Vagina (tissue), 2 donors: ENCODE measurements around the gene NCOA3. TPM values are rescaled to one million over a fixed set of nuclear protein-coding genes. Genes with fewer than 3 reads are reported as not detected.

Source experiments
- DNase-seq, 2 donors: peaks; one replicate each; pipeline ENCODE4 v3.0.0-alpha.2; 2017; ENCODE audit errors: extremely low spot score in 2 of 2
- H3K27ac ChIP-seq: fragments of 200-600 bp; sonication (generic); one replicate; pipeline ENCODE4 v1.5.1; 2019
- H3K27me3 ChIP-seq: fragments of 200-600 bp; sonication (generic); one replicate; pipeline ENCODE4 v1.5.1; 2019
- H3K36me3 ChIP-seq, 2 donors: fragments of 200-600 bp; sonication (generic); one replicate each; pipeline ENCODE4 v1.5.1; 2017 to 2019
- H3K4me1 ChIP-seq: fragments of 200-600 bp; sonication (generic); one replicate; pipeline ENCODE4 v1.5.1; 2019
- H3K4me3 ChIP-seq, 2 donors: fragments of 200-600 bp; sonication (generic); 1 replicate in 1 of 2; 2 replicates in 1 of 2; pipeline ENCODE4 v1.5.1; 2016 to 2019
- H3K9me3 ChIP-seq: fragments of 200-600 bp; sonication (generic); one replicate; pipeline ENCODE4 v1.5.1; 2019
- CTCF ChIP-seq, 3 experiments: fragments of 450-650 bp in 2 of 3; fragments of 200-600 bp in 1 of 3; sonication (generic) in 1 of 3; IDR thresholded peaks; one replicate each; pipeline ENCODE4 v1.5.1; 2017 to 2019; ENCODE audit warnings: antibody characterized with exemption in 3 of 3, mild to moderate bottlenecking in 2 of 3, moderate library complexity in 2 of 3
- POLR2A ChIP-seq, 2 donors: fragments of 450-650 bp; IDR thresholded peaks; one replicate each; pipeline ENCODE4 v1.6.1; 2017; ENCODE audit warnings: antibody characterized with exemption in 2 of 2, mild to moderate bottlenecking in 2 of 2, moderate library complexity in 2 of 2
- POLR2AphosphoS5 ChIP-seq, 2 donors: sonication (generic); formaldehyde crosslinking; IDR thresholded peaks; one replicate each; pipeline ENCODE4 v1.9.0; 2017; ENCODE audit warnings: antibody characterized with exemption in 2 of 2, mild to moderate bottlenecking in 2 of 2, low read depth in 1 of 2; ENCODE audit not compliant: insufficient read depth in 1 of 2
- intact Hi-C: fragments of 100-400 bp; cut with DNase I; formaldehyde crosslinking; loops from one replicate; pipeline ENCODE4 v1.15.1; 2023
- total RNA-seq: library from RNA; depleted of rRNA; stranded (reverse); fragments of >200 nt; gene quantifications from one replicate; pipeline ENCODE4 v1.2.3, GENCODE V29; 2016

Gene NCOA3
- total RNA-seq, 1 donor from 2014 or later, result 47.1 TPM

GRCh38 chr20:47620808-47621805, 119.4 kb downstream of the NCOA3 start:
- TF ChIP-seq CTCF (IDR thresholded peaks at IDR 0.05) (peak; percentile 66 to 76 (median 71)), POLR2A (IDR thresholded peaks at IDR 0.05) (no peak), POLR2AphosphoS5 (IDR thresholded peaks at IDR 0.05; ENCODE audit: insufficient read depth in 1 of 2, low read depth in 1 of 2) (peak in 1 of 2 donors; percentile 38)
- intact Hi-C loops, result no loop called here
- DNase-seq, result no peak
- Histone ChIP-seq H3K4me1 (no peaks in the 10 kb centered on the region), H3K27me3 (no peaks in the 10 kb centered on the region), H3K4me3 (no peak overlapping the region), H3K27ac (no peak overlapping the region), H3K9me3 (no peaks in the 10 kb centered on the region), H3K36me3 (peaks cover 0 to 19% of the 10 kb centered on the region in 2 donors)

GRCh38 chr20:47622118-47622665, 120.5 kb downstream of the NCOA3 start:
- intact Hi-C loops, result no loop called here
- DNase-seq, result no peak
- Histone ChIP-seq H3K9me3 (no peaks in the 10 kb centered on the region), H3K4me3 (no peak overlapping the region), H3K27ac (no peak overlapping the region), H3K36me3 (peaks cover 0 to 26% of the 10 kb centered on the region in 2 donors), H3K27me3 (no peaks in the 10 kb centered on the region), H3K4me1 (no peaks in the 10 kb centered on the region)
- no peak for TF ChIP-seq POLR2A (IDR thresholded peaks at IDR 0.05)
- TF ChIP-seq POLR2AphosphoS5 (IDR thresholded peaks at IDR 0.05; ENCODE audit: insufficient read depth in 1 of 2, low read depth in 1 of 2), result no peak
- TF ChIP-seq CTCF (IDR thresholded peaks at IDR 0.05), result no peak

- Histone ChIP-seq H3K4me1 (no peaks in the 10 kb centered on the region), H3K4me3 (no peak overlapping the region), H3K27me3 (no peaks in the 10 kb centered on the region), H3K27ac (no peak overlapping the region), H3K36me3 (peaks cover 0 to 36% of the 10 kb centered on the region in 2 donors), H3K9me3 (no peaks in the 10 kb centered on the region)
- TF ChIP-seq POLR2A (IDR thresholded peaks at IDR 0.05) (no peak), CTCF (IDR thresholded peaks at IDR 0.05) (no peak)
- intact Hi-C loops, result no loop called here
- no peak for DNase-seq
Observed at GRCh38 chr20:47623206-47623605, 121.5 kb downstream of the NCOA3 start.

- Histone ChIP-seq H3K36me3 (peaks cover 0 to 42% of the 10 kb centered on the region in 2 donors), H3K4me1 (no peaks in the 10 kb centered on the region), H3K27me3 (no peaks in the 10 kb centered on the region), H3K27ac (no peak overlapping the region), H3K4me3 (no peak overlapping the region), H3K9me3 (no peaks in the 10 kb centered on the region)
- intact Hi-C loops, result no loop called here
- DNase-seq, result no peak
- TF ChIP-seq CTCF (IDR thresholded peaks at IDR 0.05) (no peak), POLR2A (IDR thresholded peaks at IDR 0.05) (no peak), POLR2AphosphoS5 (IDR thresholded peaks at IDR 0.05; ENCODE audit: insufficient read depth in 1 of 2, low read depth in 1 of 2) (no peak)
Observed at GRCh38 chr20:47627540-47627939, 125.9 kb downstream of the NCOA3 start.

GRCh38 chr20:47629907-47630306, 128.2 kb downstream of the NCOA3 start:
- intact Hi-C loops, result no loop called here

More at GRCh38 chr20:47629907-47630306, 128.2 kb downstream of the NCOA3 start:
- Histone ChIP-seq H3K27me3 (no peaks in the 10 kb centered on the region), H3K4me1 (no peaks in the 10 kb centered on the region), H3K4me3 (no peak overlapping the region), H3K9me3 (no peaks in the 10 kb centered on the region), H3K36me3 (peaks cover 0 to 44% of the 10 kb centered on the region in 2 donors), H3K27ac (no peak overlapping the region)
- TF ChIP-seq CTCF (IDR thresholded peaks at IDR 0.05), result no peak
- no peak for TF ChIP-seq POLR2AphosphoS5 (IDR thresholded peaks at IDR 0.05; ENCODE audit: insufficient read depth in 1 of 2, low read depth in 1 of 2)
- no peak for TF ChIP-seq POLR2A (IDR thresholded peaks at IDR 0.05)
- no peak for DNase-seq
